HFFc6 (cell line): ENCODE data around the gene ATMIN. TPM values are rescaled to one million over a fixed set of nuclear protein-coding genes. Genes with fewer than 3 reads are reported as not detected.

Source experiments
- DNase-seq: peaks from one replicate; pipeline ENCODE4 v3.0.0-alpha.2; 2018
- H3K27ac Mint-ChIP-seq: 2 replicates; pipeline ENCODE4 v1.8.0; 2020; ENCODE audit warnings: mild to moderate bottlenecking, mixed read lengths
- H3K27me3 Mint-ChIP-seq: 2 replicates; pipeline ENCODE4 v1.8.0; 2021; ENCODE audit warnings: mild to moderate bottlenecking, moderate library complexity, mixed read lengths; ENCODE audit not compliant: insufficient read depth
- H3K36me3 Mint-ChIP-seq: 2 replicates; pipeline ENCODE4 v1.8.0; 2021; ENCODE audit warnings: low read depth, mixed read lengths
- H3K4me1 Mint-ChIP-seq: 2 replicates; pipeline ENCODE4 v1.8.0; 2020; ENCODE audit warnings: low read depth, mixed read lengths
- H3K4me3 Mint-ChIP-seq: 2 replicates; pipeline ENCODE4 v1.8.0; 2020; ENCODE audit warnings: mild to moderate bottlenecking, moderate library complexity, mixed read lengths
- H3K9me3 Mint-ChIP-seq: 2 replicates; pipeline ENCODE4 v1.8.0; 2020; ENCODE audit warnings: mild to moderate bottlenecking, mixed read lengths
- total RNA-seq, 6 experiments: library from RNA; stranded (reverse); fragmentation: NEBNext Ultra II Directional; extraction: Animal tissue kit (Norgen Biotek cat#: 25700); gene quantifications; 2 replicates in 1 of 6; 3 replicates in 5 of 6; pipeline ENCODE4 v1.2.3, GENCODE V29; 2021
- TF ChIP-seq, protein P1 (sequence below): fragments of 200-600 bp; sonication (generic); IDR thresholded peaks from 2 replicates; pipeline ENCODE4 v1.5.0; 2021; ENCODE audit warnings: antibody characterized with exemption, mild to moderate bottlenecking

Gene ATMIN
- total RNA-seq, 6 experiments from 2014 or later, result 24.3 to 35.6 (median 29.7) TPM

DNA sequence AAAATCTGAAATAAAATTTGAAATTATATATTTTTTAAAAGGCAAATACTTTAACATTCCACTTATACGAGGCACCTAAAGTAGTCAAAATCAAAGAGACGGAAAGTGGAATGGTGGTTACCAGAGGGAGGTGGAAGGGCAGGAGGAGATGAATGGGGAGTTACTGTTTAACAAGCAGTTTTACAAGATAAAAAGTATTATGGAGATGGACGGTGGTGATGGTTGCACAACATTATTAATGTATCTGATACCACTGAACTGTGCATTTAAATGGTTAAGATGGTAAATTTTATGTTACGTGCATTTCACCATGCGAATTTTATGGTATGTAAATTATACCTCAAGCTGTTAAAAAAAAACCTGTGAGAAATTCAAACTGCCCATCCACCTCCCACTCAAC lies 34.3 kb upstream of the ATMIN start:
- TF ChIP-seq, protein P1, sequence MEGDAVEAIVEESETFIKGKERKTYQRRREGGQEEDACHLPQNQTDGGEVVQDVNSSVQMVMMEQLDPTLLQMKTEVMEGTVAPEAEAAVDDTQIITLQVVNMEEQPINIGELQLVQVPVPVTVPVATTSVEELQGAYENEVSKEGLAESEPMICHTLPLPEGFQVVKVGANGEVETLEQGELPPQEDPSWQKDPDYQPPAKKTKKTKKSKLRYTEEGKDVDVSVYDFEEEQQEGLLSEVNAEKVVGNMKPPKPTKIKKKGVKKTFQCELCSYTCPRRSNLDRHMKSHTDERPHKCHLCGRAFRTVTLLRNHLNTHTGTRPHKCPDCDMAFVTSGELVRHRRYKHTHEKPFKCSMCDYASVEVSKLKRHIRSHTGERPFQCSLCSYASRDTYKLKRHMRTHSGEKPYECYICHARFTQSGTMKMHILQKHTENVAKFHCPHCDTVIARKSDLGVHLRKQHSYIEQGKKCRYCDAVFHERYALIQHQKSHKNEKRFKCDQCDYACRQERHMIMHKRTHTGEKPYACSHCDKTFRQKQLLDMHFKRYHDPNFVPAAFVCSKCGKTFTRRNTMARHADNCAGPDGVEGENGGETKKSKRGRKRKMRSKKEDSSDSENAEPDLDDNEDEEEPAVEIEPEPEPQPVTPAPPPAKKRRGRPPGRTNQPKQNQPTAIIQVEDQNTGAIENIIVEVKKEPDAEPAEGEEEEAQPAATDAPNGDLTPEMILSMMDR, result no peak
- DNase-seq, result no peak
- H3K4me1 Mint-ChIP-seq, result peaks cover 67% of the 10 kb centered on the region
- H3K36me3 Mint-ChIP-seq, result peaks cover 22% of the 10 kb centered on the region
- H3K9me3 Mint-ChIP-seq, result no peaks in the 10 kb centered on the region
- no peaks in the 10 kb centered on the region; the same call in none of the 2 replicates for H3K27me3 Mint-ChIP-seq
- H3K27ac Mint-ChIP-seq, result no peak overlapping the region
- no peak overlapping the region for H3K4me3 Mint-ChIP-seq

DNA sequence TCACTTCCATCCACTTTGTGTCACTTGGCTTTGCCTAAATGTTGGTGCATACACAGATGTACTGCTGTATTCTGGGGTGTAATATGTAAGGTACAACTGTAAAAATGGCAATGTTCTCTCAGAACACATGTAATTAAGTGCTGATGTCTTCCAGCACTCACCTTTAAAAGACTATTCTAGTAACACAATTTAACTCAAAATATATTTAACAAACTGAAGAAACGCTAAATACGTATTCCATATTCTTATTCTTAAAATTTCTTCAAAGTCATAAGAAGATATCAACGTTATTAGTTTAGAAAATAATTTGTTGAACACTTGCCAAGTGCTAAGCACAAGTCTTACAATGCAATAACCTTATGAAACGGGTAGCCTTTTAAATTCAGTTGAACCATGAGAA lies 32.6 kb upstream of the ATMIN start:
- Mint-ChIP-seq H3K9me3 (no peaks in the 10 kb centered on the region), H3K4me3 (peak overlapping the region; percentile 12), H3K27me3 (peaks cover 3% of the 10 kb centered on the region), H3K36me3 (peaks cover 27% of the 10 kb centered on the region), H3K4me1 (peaks cover 53% of the 10 kb centered on the region), H3K27ac (peak overlapping the region; percentile 86)
- TF ChIP-seq, protein P1, result no peak
- DNase-seq, result no peak

DNA sequence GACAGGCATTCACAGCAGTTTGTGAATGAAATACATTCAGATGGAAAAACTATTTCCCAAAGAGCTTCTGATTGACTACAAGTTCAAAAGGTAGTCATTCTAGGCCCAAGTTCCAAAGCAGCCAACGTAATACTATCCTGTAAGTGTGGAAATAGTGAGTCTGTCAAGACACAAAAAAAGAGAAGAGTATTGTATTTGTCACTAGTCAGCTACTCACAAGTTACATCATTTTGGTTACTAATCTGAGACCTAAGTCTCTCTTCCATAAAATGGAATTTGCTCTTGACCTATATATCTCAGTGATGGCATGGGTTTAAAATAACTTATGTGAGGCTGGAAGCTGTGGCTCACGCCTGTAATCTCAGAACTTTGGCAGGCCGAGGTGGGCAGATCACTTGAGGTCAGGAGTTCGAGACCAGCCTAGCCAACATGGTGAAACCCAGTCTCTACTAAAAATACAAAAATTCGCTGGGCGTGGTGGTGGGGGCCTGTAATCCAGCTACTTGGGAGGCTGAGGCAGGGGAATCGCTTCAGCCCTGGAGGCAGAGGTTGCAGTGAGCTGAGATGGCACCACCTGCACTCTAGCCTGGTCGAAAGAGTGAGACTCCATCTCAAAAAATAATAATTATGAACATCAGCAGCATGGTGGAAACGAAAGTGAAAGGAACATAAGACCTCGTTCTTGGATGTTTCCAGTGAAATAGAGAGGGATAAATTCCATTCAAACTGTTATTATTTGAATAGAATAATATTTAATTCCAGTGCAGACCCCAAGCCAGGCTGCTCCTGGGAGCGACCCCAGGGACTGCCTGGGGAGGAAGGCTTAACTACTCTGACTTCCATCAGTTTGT lies 31.8 kb upstream of the ATMIN start:
- H3K36me3 Mint-ChIP-seq, result peaks cover 27% of the 10 kb centered on the region
- peaks cover 3% of the 10 kb centered on the region for H3K27me3 Mint-ChIP-seq
- H3K9me3 Mint-ChIP-seq, result no peaks in the 10 kb centered on the region
- TF ChIP-seq, protein P1, result no peak
- peak overlapping the region; percentile 86 for H3K27ac Mint-ChIP-seq
- DNase-seq, result no peak
- H3K4me3 Mint-ChIP-seq, result peak overlapping the region; percentile 93
- H3K4me1 Mint-ChIP-seq, result peaks cover 54% of the 10 kb centered on the region

DNA sequence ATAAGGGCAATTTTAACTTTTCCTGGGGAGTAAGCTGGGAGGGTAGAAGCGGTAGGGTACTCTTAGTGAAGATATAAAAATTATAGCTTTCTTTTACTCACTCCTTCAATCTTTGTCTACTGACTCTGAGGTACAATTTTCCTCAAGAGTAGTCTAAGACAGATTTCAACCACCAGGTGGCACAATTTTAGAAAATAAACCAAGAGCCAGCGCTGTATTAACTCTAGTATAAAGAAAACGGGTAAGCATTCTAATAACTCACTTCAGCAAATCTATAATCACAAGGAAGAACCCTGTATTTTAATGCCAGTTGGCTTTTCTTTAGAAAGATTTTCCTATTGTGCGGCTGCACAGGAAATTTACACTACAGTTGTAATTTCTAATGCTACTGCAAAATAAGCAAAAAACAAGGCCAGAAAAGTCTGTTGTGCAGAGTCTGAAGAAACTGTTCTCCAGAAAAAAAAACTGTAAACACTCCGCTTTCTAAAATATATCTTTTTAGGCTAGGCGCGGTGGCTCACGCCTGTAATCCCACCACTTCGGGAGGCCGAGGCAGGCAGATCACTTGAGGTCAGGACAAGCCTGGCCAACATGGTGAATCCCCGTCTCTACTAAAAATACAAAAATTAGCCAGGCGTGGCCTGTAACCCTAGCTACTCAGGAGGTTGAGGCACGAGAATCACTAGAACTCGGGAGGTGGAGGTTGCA lies 30.8 kb upstream of the ATMIN start:
- TF ChIP-seq, protein P1, result peak; percentile 92
- peak; percentile 68 for DNase-seq
- Mint-ChIP-seq H3K27me3 (peaks cover 3% of the 10 kb centered on the region), H3K27ac (peak overlapping the region; percentile 86), H3K36me3 (peaks cover 18% of the 10 kb centered on the region), H3K4me3 (peak overlapping the region; percentile 93), H3K4me1 (peaks cover 54% of the 10 kb centered on the region), H3K9me3 (no peaks in the 10 kb centered on the region)

DNA sequence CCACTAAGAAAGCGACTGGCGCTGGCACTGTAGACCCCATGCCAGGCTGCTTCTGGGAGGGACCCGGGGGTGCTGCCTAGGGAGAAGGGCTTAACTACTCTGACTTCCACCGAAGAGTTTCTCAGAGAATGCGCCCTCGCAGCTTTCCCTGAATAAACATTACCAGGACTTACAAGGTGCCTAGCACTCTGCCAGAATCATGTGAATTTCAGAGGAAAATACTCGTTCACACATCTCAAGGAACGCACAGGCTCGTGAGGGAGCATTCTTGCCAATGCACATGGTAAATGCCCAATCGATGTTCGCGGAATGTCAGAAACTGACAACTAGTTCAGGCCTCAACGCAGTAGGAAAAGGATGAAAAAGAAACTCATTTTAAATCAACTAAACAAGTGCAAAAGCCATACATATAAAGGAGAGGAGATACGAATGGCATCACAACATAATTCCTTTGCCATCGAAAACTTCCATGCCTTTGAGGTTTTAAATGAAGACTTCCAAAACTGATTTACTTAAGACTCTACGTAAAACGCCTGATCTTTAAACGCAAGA lies 30.0 kb upstream of the ATMIN start:
- no peak for DNase-seq
- TF ChIP-seq, protein P1, result no peak
- peaks cover 56% of the 10 kb centered on the region for H3K4me1 Mint-ChIP-seq
- no peaks in the 10 kb centered on the region for H3K9me3 Mint-ChIP-seq
- H3K27me3 Mint-ChIP-seq, result peaks cover 3% of the 10 kb centered on the region
- H3K4me3 Mint-ChIP-seq, result peak overlapping the region; percentile 93
- H3K27ac Mint-ChIP-seq, result peak overlapping the region; percentile 100
- H3K36me3 Mint-ChIP-seq, result peaks cover 15% of the 10 kb centered on the region
